C4-2B (cell line): Measurements from ENCODE around the gene ITGA6.

Experiments used
- CTCF ChIP-seq: fragments of 450-650 bp; conservative IDR thresholded peaks from 2 replicates; pipeline ENCODE4 v1.5.1; 2017; ENCODE audit warnings: mild to moderate bottlenecking
- ZFX ChIP-seq: fragments of 450-650 bp; IDR thresholded peaks from 2 replicates; pipeline ENCODE4 v1.6.1; 2017

DNA sequence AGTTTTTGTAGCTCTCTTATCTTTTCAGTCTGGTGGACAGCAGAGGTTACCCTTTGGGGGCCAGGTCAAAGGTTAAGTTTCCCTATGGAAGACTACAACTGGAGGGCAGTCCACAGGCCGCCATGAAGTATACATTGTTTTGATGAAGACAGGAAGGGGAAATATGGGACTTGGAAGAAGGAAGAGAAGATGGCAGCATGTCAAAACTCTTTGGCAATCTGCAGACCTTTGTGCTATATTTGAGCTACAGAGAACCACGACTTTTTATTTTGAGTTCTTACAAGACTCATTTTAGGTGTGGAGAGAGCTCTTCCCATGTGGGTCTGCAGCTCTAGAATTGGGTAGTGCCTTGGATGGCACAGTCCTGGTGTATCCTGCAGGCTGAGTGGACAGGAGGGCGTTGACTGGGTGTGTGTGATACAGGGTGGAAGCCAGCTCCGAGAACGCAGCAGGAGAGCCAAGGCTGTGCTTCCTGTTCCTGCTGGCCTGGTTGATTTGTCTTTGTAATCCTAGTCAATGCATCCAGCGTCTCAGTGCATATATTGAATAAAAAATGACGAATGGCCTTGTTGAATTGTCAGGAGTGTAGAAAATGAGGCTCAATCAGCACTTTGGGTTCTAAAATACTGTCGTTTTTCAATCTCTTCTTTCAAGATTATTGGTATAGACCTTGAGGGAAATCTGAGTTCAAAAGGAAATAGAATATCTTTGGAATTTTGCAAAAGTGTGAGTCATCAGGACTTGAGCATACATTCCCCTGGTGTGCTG, 11.5 kb downstream of the ITGA6 start:
- TF ChIP-seq CTCF = no peak
- no peak for TF ChIP-seq ZFX
